ENCODE results near the gene SH3D19.
"Not testable (repeated sequence)": the region's sequence is repeated elsewhere in the genome, so short reads cannot be mapped to it uniquely, and the experiment has no call there.

SH3D19 gene

GRCh38 chr4:151143811-151144210, 181.6 kb downstream of the SH3D19 start:
- no peak for DNase-seq

GRCh38 chr4:151143162-151143561, 182.2 kb downstream of the SH3D19 start:
- DNase-seq = no peak

- no peak for DNase-seq
Measured at GRCh38 chr4:151142758-151143157, 182.6 kb downstream of the SH3D19 start.

- DNase-seq = no peak
Measured at GRCh38 chr4:151139814-151140213, 185.6 kb downstream of the SH3D19 start.

- not testable (repeated sequence) for DNase-seq
Measured at GRCh38 chr4:151136048-151136447, 189.4 kb downstream of the SH3D19 start.

- DNase-seq = no peak
Measured at GRCh38 chr4:151133311-151133710, 192.1 kb downstream of the SH3D19 start.

- DNase-seq = no peak
Measured at GRCh38 chr4:151129796-151130195, 195.6 kb downstream of the SH3D19 start.

GRCh38 chr4:151117371-151117962, 207.9 kb downstream of the SH3D19 start:
- peak; percentile 28 for DNase-seq

GRCh38 chr4:151114986-151115385, 210.4 kb downstream of the SH3D19 start:
- no peak for DNase-seq

GRCh38 chr4:151114338-151114737, 211.1 kb downstream of the SH3D19 start:
- DNase-seq = no peak

GRCh38 chr4:151110236-151110635, 215.2 kb downstream of the SH3D19 start:
- no peak for DNase-seq

- DNase-seq = no peak
Measured at GRCh38 chr4:151107063-151107462, 218.3 kb downstream of the SH3D19 start.

GRCh38 chr4:151105454-151106032, 219.9 kb downstream of the SH3D19 start:
- no peak for DNase-seq

- no peak for DNase-seq
Measured at GRCh38 chr4:151104621-151105020, 220.8 kb downstream of the SH3D19 start.

GRCh38 chr4:151103758-151104157, 221.6 kb downstream of the SH3D19 start:
- DNase-seq = no peak

- DNase-seq = no peak
Measured at GRCh38 chr4:151100531-151100930, 224.9 kb downstream of the SH3D19 start.

- DNase-seq = no peak
Measured at GRCh38 chr4:151099976-151100417, 225.4 kb downstream of the SH3D19 start.

GRCh38 chr4:151099229-151099975, 226.0 kb downstream of the SH3D19 start, which contains the start of gene RPS3A:
Gene RPS3A, plus strand, starts transcription at chr4:151099628. Its CDS starts 25 bp downstream, at chr4:151099653.
- peak; percentile 94 for DNase-seq

GRCh38 chr4:151098979-151099228, 226.5 kb downstream of the SH3D19 start:
- no peak for DNase-seq

GRCh38 chr4:151097759-151098158, 227.6 kb downstream of the SH3D19 start:
- no peak for DNase-seq

GRCh38 chr4:151095142-151095541, 230.3 kb downstream of the SH3D19 start:
- DNase-seq = no peak

- no peak for DNase-seq
Measured at GRCh38 chr4:151094290-151094751, 231.1 kb downstream of the SH3D19 start.

GRCh38 chr4:151093203-151093602, 232.2 kb downstream of the SH3D19 start:
- DNase-seq = no peak

- no peak for DNase-seq
Measured at GRCh38 chr4:151092488-151092887, 232.9 kb downstream of the SH3D19 start.

All from T1000 (cell line).